ENCODE results near the gene VDAC1.

The VDAC1 gene

GRCh38 chr5:133928587-133929393, 76.0 kb downstream of the VDAC1 start:
- TF ChIP-seq POLR2AphosphoS5 (IDR thresholded peaks at IDR 0.05; ENCODE audit: low read depth) (no peak), REST (IDR thresholded peaks at IDR 0.05; ENCODE audit: insufficient replicate concordance, low read depth) (no peak), CTCF (IDR thresholded peaks at IDR 0.05; ENCODE audit: insufficient read depth, low read length) (no peak), GABPA (IDR thresholded peaks at IDR 0.05; ENCODE audit: low read depth) (no peak), SPI1 (IDR thresholded peaks at IDR 0.05; ENCODE audit: borderline replicate concordance, low read depth) (no peak)
- H3K27ac ChIP-seq (replicated peaks): no peak overlapping the region
- H3K4me3 ChIP-seq (replicated peaks; ENCODE audit: insufficient read depth, low read length): no peak overlapping the region
- no peaks in the 10 kb centered on the region for H3K27me3 ChIP-seq (ENCODE audit: insufficient read depth, poor library complexity, severe bottlenecking)
- DNase-seq (ENCODE audit: low read depth in 1 of 2, low spot score in 1 of 2): no peak

GRCh38 chr5:133927300-133928180, 77.2 kb downstream of the VDAC1 start:
- Histone ChIP-seq H3K4me3 (replicated peaks; ENCODE audit: insufficient read depth, low read length) (no peak overlapping the region), H3K27ac (replicated peaks) (no peak overlapping the region), H3K27me3 (ENCODE audit: insufficient read depth, poor library complexity, severe bottlenecking) (no peaks in the 10 kb centered on the region)
- DNase-seq (ENCODE audit: low read depth in 1 of 2, low spot score in 1 of 2): no peak
- TF ChIP-seq POLR2AphosphoS5 (IDR thresholded peaks at IDR 0.05; ENCODE audit: low read depth): no peak
- TF ChIP-seq GABPA (IDR thresholded peaks at IDR 0.05; ENCODE audit: low read depth): no peak
- no peak for TF ChIP-seq SPI1 (IDR thresholded peaks at IDR 0.05; ENCODE audit: borderline replicate concordance, low read depth)
- no peak for TF ChIP-seq CTCF (IDR thresholded peaks at IDR 0.05; ENCODE audit: insufficient read depth, low read length)
- TF ChIP-seq REST (IDR thresholded peaks at IDR 0.05; ENCODE audit: insufficient replicate concordance, low read depth): no peak

- Histone ChIP-seq H3K27me3 (ENCODE audit: insufficient read depth, poor library complexity, severe bottlenecking) (no peaks in the 10 kb centered on the region), H3K4me3 (replicated peaks; ENCODE audit: insufficient read depth, low read length) (no peak overlapping the region), H3K27ac (replicated peaks) (no peak overlapping the region)
- no peak for DNase-seq (ENCODE audit: low read depth in 1 of 2, low spot score in 1 of 2)
- no peak for TF ChIP-seq REST (IDR thresholded peaks at IDR 0.05; ENCODE audit: insufficient replicate concordance, low read depth)
- no peak for TF ChIP-seq GABPA (IDR thresholded peaks at IDR 0.05; ENCODE audit: low read depth)
- TF ChIP-seq POLR2AphosphoS5 (IDR thresholded peaks at IDR 0.05; ENCODE audit: low read depth): no peak
- no peak for TF ChIP-seq SPI1 (IDR thresholded peaks at IDR 0.05; ENCODE audit: borderline replicate concordance, low read depth)
- no peak for TF ChIP-seq CTCF (IDR thresholded peaks at IDR 0.05; ENCODE audit: insufficient read depth, low read length)
Observed at GRCh38 chr5:133926489-133927299, 78.1 kb downstream of the VDAC1 start.

Measured in HL-60 (cell line).